GM19023 (cell line): ENCODE results near the gene TUBD1.

Source experiments
- ATAC-seq: cut with Tn5 transposase; IDR thresholded peaks from one replicate; pipeline ENCODE4 v1.9.1; 2021; ENCODE audit warnings: mild to moderate bottlenecking, moderate library complexity; ENCODE audit not compliant: unreplicated experiment

TUBD1 gene

GRCh38 chr17:59827721-59828477 lies 64.8 kb downstream of the TUBD1 start:
- no peak for ATAC-seq

- ATAC-seq, result no peak
Measured at GRCh38 chr17:59826706-59827453, 65.9 kb downstream of the TUBD1 start.

- no peak for ATAC-seq
Measured at GRCh38 chr17:59825533-59826322, 67.0 kb downstream of the TUBD1 start.

- no peak for ATAC-seq
Measured at GRCh38 chr17:59815965-59816364, 76.8 kb downstream of the TUBD1 start.

- no peak for ATAC-seq
Measured at GRCh38 chr17:59814685-59815084, 78.1 kb downstream of the TUBD1 start.

GRCh38 chr17:59814276-59814675 lies 78.5 kb downstream of the TUBD1 start:
- ATAC-seq, result no peak

- no peak for ATAC-seq
Measured at GRCh38 chr17:59812139-59812538, 80.6 kb downstream of the TUBD1 start.

GRCh38 chr17:59811209-59811608 lies 81.5 kb downstream of the TUBD1 start:
- ATAC-seq, result no peak

- ATAC-seq, result no peak
Measured at GRCh38 chr17:59810894-59811153, 81.9 kb downstream of the TUBD1 start.
